A673 (cell line): Measurements from ENCODE around the gene CUL4A.

Experiments
- CTCF ChIP-seq: fragments of 300-800, 200-600 bp; sonication (generic); conservative IDR thresholded peaks from 2 replicates; pipeline ENCODE4 v1.5.1; 2017; ENCODE audit warnings: low read depth, mild to moderate bottlenecking, antibody characterized with exemption, low read length, moderate library complexity, mixed read lengths
- EZH2 ChIP-seq: fragments of 200-600 bp; sonication (generic); IDR thresholded peaks from 2 replicates; pipeline ENCODE4 v1.6.1; 2017; ENCODE audit warnings: borderline replicate concordance, low read depth, mild to moderate bottlenecking, mixed read lengths, antibody characterized with exemption, low read length; ENCODE audit not compliant: poor library complexity, severe bottlenecking

- TF ChIP-seq EZH2 (no peak), CTCF (no peak)
Measured at GRCh38 chr13:113176280-113176679, 33.1 kb upstream of the CUL4A start.
